Left forelimb (tissue), 1 donor: ENCODE results near the gene DUSP2.

ENCODE experiments used
- DNase-seq: peaks from one replicate; pipeline ENCODE4 v3.0.0-alpha.2; 2018; ENCODE audit warnings: low spot score

The DUSP2 gene, protein sequence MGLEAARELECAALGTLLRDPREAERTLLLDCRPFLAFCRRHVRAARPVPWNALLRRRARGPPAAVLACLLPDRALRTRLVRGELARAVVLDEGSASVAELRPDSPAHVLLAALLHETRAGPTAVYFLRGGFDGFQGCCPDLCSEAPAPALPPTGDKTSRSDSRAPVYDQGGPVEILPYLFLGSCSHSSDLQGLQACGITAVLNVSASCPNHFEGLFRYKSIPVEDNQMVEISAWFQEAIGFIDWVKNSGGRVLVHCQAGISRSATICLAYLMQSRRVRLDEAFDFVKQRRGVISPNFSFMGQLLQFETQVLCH

DNA sequence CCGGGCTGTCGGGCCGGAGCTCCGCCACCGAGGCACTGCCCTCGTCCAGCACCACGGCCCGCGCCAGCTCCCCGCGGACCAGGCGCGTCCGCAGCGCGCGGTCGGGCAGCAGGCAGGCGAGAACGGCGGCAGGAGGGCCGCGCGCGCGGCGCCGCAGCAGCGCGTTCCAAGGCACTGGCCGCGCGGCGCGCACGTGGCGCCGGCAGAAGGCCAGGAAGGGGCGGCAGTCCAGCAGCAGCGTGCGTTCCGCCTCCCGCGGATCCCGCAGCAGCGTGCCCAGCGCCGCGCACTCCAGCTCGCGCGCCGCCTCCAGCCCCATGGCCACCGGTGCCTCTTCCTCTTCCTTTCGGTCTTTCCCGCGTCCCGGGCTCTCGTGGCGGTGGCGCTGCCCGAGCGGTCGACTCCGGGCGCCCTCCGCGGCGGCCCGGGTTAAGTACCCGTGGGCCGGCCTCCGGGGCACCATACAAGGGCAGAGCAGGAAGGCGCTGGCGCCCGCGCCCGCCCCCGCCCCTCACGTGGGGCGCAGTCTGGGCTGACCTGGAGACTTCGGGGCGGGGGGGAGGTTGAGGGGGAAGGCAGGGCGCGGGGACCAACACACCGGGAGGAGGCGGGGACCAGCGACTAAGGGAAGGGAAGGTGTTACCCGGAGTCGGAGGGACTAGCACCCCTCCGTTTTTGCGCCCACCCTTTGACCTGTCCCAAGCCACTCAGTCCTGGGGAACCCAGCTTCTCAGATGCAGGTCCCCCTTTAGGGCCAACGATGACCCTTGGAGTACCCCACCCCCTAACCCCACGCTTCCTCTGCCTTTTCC is at the start of gene DUSP2:
TSS of gene DUSP2 (minus strand) at position 405 of the 812 bp plus-strand sequence. CDS start at position 319, 86 bp downstream.
- DNase-seq, result peak; percentile 83

DNA sequence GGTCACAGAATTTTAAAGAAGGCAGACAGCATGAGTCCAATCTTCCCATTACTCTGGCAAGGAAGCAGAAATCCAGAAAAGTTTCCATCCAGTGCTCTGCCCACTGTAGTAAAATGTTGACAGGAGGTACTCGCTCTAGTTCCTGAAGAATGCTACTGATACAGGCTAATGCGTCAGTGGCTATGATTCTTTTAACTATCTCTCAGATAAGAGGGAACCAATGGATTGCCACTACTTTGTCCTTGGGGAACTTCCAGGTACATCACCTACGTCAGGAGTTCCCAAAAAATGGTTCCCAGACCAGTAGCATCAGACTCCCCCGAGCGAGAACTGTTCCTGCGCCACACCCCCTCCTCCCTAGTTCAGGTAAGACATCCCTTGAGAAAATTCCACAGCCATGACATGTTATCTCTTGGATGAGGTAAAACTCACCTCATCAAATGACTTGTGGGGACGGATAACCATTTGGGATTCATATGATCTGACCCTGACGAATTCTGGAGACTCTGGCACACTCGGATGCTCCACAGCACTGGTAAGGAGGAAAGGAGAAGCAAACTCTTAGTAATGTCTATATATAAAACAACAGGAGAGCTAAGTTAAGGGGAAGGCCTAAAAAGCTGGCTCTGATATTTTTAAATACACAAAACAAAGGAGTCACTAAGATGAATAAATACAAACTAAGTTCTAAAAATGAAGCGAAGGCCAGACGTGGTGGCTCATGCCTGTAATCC is 46.9 kb upstream of the DUSP2 start:
- no peak for DNase-seq

DNA sequence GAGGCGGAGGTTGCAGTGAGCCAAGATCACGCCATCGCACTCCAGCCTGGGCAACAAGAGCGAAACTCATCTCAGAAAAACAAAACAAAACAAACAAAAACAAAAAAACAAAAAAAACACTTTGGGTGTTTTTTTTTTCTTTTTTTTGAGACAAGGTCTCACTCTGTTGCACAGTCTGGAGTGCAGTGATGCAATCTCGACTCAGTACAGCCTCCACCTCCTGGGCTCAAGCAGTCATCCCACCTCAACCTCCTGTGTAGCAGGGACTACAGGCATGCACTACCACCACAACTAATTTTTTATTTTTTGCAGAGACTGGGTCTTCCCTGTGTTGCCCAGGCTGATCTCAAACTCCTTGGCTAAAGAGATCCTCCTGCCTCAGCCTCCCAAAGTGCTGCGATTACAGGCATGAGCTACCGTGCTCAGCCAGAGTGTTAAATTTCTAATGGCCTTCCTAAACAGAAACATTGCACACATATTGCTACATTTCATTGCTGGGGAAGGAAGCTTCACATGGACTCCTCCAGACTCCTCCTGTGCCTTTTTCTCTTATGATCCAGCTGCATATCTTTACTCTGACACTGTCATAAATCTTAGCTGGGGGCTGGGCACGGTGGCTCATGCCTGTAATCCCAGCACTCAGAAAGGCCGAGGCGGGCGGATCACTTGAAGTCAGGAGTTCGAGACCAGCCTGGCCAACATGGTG is 43.7 kb upstream of the DUSP2 start:
- DNase-seq, result no peak

DNA sequence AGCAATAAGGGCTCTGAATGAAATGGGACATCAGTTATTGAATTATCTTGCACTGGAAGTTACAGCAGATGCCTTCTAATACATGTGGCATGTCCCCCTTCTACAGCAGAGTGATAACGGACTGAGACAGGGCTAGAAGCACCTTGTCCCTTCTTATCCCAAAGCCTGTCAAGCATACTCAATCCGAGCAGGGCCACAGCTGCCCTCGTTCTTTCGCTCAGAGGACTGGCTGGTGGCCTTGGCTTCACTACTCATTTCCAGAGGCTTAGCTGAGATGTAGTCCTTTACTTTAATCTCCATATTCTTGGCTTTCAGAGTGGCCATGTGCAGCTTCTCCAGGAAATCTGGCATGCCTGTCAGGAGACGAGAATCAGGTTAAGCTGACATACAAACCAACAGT is 41.3 kb upstream of the DUSP2 start:
- no peak for DNase-seq

DNA sequence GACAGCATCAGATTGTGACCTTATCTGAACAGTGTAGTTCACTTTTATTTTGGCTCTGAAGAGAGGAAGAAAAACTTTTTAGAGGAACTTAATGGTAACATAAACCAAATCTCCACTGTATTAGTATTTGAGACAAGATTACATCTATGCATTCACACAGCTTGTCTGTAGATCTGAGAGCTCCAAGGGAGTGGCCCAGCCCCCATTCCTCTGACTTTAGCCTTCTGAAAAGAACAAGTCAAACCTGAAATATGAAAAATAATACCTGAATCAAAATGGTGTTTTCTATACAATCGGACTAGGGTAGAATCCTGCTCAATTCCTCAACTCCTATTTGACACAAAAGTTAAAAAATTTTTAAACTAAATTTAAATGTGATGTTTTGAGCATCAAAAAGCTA is 40.3 kb upstream of the DUSP2 start:
- DNase-seq, result no peak

DNA sequence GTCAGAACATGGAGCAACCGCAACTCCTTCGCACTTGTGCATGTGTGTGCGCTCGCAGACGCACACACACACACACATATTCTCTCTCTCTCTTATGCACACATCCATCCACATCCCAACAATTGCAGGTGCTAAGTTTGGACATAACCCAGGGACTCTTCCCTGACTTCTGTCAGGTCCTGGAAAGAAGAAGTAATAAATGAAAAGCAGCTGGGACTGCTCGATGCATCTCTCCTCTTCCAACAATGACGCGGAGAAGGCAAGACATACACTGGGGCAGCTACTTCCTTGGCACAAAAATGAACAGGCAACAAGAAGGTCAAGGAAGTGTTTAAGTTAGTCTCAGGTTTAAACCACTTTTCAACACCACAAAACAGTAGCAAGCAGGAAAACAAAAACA is 39.7 kb upstream of the DUSP2 start:
- DNase-seq, result no peak

DNA sequence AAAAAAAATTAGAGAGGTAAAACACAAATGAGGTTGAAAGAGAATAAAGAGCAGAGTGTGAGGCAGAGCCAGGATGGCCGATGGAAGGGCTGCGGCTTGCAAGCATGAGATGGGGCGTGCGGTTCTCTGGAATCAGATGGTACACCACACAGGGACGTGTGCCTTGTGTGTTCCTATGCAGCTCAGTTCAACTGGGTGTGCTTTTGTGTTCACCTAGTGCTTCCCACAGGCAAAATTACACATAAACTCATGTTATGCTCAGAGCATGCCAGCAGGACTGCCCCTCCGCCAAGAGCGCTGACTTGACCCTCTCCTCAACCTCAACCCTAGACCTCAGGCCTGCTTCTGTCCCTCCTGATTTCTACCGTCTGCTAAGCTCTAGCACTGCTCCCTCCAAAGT is 38.9 kb upstream of the DUSP2 start:
- DNase-seq, result no peak

DNA sequence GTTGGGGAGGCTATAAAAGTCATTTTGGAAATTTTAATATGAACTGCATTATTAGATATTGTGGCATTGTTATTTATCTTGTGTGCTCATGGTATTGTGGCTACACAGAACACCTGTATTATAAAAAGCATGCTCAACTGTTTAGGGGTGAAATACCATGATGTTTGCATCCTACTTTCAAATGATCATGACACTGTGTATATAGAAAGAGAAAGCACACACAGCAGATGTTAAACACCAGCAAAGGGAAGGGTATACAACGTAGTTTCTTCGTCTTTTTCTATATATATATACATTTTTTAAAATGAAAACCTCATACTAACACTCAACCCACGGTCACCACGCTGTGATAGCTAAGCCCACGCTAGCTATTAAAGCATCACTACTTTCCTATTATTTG is 36.3 kb upstream of the DUSP2 start:
- no peak for DNase-seq

DNA sequence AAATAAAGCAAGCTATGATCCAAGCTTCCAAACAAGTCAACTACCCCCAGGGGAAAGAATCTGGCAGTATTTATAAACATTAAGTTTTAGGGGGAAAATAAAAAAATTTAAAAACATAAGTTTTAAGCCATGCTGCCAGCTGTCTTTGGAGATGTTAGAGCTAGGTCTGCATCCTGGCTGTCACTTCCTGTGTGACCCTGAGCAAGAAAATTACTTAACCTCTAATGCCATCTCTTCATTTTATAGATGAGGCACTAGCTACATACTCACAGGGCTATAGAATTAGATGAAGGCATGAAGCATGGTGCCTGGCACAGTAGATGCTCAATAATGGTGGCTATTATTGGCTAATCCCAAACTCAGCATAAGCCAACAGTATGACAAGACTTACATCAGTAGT is 35.3 kb upstream of the DUSP2 start:
- DNase-seq, result no peak

DNA sequence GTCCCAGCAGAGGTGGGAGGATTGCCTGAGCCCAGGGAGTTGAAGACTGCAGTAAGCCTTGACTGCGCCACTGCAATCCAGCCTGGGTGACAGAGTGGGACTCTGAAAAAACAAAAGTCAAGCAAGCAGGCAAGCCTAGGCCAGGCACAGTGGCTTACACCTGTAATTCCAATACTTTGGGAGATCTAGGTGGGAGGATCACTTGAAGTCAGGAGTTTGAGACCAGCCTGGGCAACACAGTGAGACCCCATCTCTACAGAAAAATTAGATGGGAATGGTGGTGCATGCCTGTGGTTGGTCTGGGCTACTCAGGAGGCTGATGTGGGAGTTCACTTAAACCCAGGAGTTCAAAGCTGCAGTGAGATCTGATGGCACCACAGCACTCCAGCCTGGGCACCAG is 34.8 kb upstream of the DUSP2 start:
- DNase-seq, result no peak

DNA sequence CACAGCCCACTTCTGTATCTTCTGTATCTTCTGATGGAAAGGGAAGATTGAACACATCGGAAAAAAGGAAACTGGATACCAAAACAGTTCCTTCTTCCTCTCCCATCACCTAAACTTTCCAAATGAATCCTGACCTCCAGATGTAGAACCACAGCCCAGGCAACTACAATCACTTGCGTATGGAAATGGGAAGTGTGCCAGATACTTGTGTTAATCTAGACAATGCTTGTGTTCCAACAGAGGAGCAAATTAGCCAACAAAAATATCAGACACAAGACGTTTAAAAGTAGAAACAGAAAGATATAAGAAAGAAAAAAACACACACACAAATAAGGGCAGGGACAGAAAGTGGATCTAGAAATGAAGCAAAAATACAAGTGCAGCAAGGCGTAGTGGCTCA is 31.4 kb upstream of the DUSP2 start:
- DNase-seq, result no peak

DNA sequence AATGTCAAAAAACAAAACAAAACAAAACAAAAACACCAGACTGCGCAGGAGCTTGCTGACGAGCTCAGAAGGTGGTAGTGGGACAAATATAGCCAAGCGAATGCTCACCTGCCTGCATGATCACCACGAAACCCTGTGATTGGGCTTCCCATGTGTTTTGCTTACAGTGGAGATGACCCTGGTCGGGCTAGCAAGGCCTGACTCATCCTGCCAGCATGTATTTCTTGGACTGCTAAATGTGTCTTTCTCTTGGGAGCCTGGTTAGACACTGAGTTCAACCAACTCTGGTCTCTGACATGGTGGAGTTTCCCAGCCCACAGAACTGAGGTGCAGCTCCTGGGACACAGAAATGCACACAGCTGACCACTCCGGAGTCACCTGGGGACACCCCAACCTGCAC is 30.7 kb upstream of the DUSP2 start:
- DNase-seq, result no peak

DNA sequence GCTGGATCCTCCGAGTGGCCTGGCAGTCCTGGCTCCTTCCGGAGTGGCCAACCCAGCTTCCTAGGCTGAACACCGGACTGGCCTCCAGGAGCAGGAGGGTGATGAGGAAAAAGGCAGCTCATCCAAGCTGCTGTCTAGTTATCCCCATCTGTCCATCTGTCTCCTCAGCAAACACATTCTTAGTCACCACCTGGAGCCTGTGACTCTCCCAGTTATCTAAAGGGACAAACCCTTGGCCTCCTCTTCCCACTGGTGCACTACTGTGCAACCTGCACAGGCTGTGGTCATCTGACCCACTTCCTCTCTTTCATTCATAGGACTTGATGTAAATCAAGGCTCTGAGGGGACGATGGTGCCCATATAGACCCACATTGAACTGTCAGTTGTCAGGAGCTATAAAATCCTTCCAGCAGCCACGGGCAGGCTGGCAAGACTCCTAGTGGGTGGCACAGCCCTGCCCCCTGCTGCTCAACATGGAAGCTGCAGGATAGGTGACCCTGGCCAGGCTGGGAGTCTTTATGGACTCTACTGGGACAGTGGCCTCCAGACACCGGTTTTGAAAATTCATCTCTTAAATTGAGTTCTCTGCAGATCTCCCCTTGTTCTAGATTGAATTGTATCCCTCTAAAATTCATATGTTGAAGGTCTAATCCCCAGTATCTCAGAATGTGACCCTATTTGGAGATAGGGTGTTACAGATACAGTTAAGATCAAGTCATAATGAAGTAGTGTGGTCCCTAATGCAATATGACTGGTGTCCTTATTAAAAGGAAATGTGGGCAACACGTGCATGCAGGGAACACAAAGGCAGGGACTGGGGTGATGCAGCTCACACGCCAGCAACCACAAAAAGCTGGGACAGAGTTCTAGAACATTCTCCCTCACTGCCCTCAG is 29.3 kb upstream of the DUSP2 start:
- no peak for DNase-seq

DNA sequence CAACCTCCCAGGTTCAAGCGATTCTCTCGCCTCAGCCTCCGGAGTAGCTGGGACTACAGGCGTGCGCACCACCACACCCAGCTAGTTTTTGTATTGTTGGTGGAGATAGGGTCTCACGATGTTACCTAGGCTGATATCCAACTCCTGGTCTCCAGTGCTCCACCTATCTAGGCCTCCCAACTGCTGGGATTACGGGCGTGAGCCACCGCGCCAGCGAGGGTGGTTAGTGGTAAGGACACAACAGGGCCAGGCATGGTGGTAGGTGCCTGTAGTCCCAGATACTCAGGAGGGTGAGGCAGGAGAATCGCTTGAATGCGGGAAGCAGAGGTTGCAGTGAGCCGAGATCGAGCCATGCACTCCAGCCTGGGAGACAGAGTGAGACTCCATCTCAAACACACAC is 26.6 kb upstream of the DUSP2 start:
- no peak for DNase-seq

DNA sequence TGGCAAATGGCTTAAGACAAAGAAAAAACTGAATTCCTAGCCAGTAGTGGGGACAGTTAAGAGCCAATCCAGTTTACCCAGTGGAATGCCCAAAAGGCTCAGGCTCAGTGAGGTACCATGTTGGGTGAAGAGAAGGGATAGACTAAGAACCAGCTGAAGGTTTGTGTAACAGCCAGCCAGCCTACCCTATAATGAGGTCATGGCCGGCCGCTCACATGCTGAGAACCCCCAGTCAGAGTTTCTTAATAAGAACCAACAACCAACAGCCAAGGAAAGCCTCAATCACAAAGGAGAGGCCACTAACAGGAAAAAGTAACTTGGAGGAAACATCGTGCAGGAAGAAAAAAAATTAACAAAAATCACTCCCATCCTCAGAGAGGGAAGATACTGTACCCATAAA is 25.4 kb upstream of the DUSP2 start:
- no peak for DNase-seq

DNA sequence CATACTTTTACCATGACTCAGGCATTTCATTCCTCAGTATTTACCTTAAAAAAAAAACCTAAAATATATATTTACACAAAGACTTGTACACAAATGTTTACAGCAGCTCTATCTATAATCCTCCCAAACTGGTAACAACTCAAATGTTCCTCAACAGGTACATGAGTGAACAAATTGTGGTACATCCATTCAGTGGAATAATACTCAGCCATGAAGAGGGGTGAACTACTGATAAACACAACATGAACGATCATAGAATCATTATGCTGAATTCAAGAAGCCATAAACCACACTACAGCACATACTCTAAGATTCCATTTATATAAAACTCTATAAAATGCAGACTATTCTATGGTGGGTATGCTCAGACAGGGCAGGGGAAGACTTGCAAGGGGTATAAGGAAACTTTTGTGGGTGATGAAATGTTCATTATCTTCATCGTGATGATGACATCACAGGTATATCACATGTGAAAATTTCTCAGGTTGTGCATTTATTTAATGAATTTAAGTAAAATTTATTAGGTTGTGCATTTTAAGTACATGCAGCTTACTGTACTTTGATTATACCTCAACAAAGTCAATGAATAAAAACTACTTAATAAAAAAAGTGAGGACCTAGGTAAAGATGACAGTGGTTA is 24.7 kb upstream of the DUSP2 start:
- no peak for DNase-seq

DNA sequence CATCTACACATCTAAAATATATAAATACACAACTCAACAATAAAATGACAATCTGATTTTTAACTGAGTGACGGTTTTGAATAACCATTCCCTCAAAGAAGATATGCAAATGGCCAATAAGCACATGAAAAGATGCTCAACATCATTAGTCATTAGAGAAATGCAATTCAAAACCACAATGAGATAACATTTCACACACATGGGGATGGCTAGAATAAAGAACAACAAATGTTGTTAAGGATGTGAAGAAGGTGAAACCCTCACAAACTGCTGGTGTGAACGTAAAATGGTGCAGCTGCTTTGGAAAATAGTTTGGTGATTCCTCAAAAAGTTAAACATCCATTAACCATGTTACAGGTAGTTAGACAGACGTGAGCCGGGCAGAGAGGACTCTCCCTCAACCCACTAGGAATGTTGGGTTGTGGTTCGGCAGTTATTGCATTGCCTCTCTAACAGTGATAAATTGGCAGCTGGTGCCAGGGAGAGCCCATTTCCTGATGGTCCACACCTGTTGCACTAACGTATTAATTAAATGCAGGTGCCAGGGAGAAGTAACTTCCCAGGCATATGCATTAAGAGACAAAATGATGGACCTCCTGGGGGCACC is 22.3 kb upstream of the DUSP2 start:
- no peak for DNase-seq

DNA sequence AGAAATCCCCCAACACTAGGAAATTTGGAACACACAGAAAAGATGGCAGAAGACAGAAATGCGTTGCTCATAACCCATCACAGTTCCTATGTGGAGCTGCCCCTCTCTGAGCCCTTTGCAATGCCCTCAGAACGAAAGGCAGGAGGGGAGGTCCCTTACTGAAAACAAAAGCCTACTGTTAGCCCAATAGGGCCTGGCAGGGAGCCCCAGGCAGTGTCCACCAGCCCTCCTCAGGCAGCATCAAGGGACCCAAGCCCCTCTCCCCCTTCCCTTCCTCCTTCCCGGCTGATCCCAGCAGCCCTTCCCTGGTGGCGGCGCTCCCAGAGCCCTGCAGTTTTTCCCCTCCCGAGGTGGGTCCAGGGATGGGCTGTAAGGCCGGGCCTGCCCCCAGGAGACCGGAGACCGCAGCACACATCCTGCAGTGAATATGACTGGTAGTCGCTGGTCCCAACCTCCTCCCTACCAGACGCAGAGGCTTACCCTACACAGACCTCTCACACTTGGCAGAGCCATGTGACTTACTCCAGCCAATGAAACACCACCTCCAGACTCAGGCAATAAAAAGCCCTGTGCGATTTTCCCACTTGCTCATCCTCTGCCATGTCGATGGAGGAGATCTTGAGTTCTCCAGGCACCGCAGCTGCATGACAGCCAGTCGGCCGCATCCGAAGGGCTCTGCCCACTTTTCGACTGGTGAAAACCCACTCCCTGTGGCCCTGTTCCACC is 19.4 kb upstream of the DUSP2 start:
- DNase-seq, result no peak

DNA sequence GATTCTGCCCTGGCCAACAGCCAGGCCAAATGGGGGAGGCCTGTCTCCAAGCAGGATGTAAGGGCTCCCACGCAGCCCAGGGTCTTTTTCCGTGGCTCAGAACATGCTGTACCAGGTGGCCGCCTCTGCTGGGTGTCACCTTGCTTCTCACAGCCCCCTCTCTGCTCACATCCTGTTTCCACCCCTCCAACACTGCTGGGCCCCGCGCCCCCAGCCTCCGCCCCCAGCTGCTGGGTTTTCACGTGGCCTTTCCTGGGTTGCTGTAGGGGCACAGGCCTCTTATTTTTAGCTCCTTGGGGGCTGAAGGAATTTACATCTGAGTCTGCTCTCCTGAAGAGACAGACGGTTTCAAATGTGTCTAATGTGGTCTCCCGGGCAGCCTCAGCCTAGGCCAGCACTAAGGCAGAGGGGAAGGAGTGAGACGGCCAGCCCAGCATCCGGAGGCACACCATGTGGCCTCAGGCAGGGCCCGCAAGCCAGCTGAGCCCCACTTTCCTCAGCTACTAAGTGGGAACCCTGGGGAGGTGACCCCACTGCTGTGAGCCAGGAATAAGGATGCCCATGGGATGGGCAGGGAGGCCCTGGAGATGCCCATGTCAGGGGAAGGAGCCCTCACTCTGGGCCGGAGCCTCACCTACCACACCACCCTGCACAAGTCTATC is 18.7 kb upstream of the DUSP2 start:
- DNase-seq, result no peak
